OCI-LY1 (cell line): ENCODE data around the gene RBM46.

Experiments
- EZH2 ChIP-seq: fragments of 200-600 bp; sonication (generic), shearing (Covaris generic); IDR thresholded peaks from 2 replicates; pipeline ENCODE4 v1.8.0; 2017; ENCODE audit warnings: borderline replicate concordance, mixed run types, mild to moderate bottlenecking, antibody characterized with exemption, low read length, moderate library complexity, mixed read lengths
- TF ChIP-seq, protein P1 (sequence below): fragments of 200-600 bp; sonication (generic), shearing (Covaris generic); IDR thresholded peaks from 2 replicates; pipeline ENCODE4 v1.5.1; 2017; ENCODE audit warnings: mild to moderate bottlenecking, antibody characterized with exemption, low read length, moderate library complexity, mixed read lengths

- TF ChIP-seq, protein P1, sequence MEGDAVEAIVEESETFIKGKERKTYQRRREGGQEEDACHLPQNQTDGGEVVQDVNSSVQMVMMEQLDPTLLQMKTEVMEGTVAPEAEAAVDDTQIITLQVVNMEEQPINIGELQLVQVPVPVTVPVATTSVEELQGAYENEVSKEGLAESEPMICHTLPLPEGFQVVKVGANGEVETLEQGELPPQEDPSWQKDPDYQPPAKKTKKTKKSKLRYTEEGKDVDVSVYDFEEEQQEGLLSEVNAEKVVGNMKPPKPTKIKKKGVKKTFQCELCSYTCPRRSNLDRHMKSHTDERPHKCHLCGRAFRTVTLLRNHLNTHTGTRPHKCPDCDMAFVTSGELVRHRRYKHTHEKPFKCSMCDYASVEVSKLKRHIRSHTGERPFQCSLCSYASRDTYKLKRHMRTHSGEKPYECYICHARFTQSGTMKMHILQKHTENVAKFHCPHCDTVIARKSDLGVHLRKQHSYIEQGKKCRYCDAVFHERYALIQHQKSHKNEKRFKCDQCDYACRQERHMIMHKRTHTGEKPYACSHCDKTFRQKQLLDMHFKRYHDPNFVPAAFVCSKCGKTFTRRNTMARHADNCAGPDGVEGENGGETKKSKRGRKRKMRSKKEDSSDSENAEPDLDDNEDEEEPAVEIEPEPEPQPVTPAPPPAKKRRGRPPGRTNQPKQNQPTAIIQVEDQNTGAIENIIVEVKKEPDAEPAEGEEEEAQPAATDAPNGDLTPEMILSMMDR = no peak
- TF ChIP-seq EZH2 = no peak
Measured at GRCh38 chr4:154741131-154741665, 39.9 kb upstream of the RBM46 start.
